GM21447 (cell line): ENCODE results near the gene KRTAP26-1.

Experiments used
- ATAC-seq: cut with Tn5 transposase; IDR thresholded peaks from one replicate; pipeline ENCODE4 v1.9.1; 2021; ENCODE audit not compliant: unreplicated experiment

The KRTAP26-1 gene

DNA sequence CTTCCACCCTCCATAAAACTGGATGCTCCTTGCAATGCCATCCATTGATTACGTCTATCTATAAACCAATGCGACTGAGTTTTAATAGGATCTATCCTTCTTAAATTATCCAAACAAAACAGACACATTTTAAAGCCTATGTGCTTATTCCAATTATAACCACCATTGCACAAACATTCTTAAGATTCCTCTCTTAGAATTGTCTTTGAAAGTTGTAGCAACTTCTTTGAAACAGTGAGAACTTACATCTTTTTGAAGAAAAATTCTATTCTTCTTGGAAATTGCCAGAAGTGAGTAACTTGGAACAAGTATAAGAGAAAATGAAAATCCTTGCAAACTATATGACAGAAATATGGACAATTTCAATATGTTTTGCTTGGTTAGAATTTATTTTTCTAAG, at the start of gene KRTAP26-1:
KRTAP26-1 (minus strand) TSS at position 101 of the 400 bp plus-strand sequence. CDS start 280 bp downstream, outside the sequence.
- ATAC-seq: no peak

DNA sequence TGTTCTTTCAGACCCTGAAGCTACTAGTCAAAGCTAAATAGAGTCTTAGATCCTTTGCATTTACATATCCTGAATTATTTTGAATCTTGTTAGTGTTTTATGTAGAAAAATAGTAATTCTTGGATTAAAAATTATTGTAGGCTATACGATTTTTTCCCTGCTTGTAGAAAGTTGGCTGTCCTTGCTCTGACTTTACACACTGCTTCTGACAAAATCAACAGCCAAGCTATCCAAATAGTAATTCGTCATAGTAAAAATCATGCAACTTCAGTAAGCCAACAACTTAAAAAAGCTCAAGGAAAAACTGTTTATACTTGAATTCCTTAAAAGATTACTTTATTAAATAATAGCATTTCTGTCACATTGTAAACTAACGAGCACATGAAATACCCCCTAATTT, 35.8 kb upstream of the KRTAP26-1 start:
- ATAC-seq: no peak

DNA sequence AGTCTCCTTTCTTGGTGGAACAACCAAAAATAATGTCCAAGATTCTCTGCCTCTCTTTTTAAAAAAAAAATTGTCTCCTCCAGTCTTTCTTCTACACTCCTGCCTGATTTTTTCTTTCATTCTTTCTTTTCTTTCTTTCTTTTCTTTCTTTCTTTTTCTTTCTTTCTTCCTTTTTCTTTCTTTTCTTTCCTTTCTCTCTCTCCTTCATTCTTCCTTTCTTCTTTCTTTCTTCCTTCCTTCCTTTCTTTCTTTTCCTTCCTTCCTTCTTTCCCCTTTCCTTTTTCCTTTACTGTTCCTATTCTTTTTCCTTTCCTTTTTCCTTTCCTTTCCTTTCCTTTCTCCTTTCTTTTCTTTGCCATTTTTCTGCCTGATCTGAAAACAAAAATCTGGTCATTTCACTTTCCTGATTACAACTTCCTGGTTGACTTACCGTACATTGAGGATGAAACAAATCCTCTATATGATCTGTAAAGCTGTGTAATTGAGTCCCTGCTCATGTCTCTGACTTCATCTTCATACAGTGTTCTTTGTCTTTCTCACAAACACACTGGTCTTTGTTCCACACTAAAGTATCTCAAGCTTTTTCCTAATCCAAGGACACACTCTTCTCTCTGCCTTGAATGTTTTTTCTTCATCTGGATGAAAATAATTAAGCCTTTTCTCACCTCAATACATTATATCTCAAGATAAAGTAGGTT, 34.3 kb upstream of the KRTAP26-1 start:
- ATAC-seq: no peak

- no peak for ATAC-seq
Measured at GRCh38 chr21:30351534-30351933, 31.4 kb upstream of the KRTAP26-1 start.

GRCh38 chr21:30349572-30349971, 29.5 kb upstream of the KRTAP26-1 start:
- ATAC-seq: no peak

GRCh38 chr21:30348506-30348905, 28.4 kb upstream of the KRTAP26-1 start, which contains the start of gene KRTAP23-1:
Gene KRTAP23-1, minus strand, starts transcription at chr21:30348606. Its CDS starts 0 bp downstream, at chr21:30348606.
- ATAC-seq: no peak

DNA sequence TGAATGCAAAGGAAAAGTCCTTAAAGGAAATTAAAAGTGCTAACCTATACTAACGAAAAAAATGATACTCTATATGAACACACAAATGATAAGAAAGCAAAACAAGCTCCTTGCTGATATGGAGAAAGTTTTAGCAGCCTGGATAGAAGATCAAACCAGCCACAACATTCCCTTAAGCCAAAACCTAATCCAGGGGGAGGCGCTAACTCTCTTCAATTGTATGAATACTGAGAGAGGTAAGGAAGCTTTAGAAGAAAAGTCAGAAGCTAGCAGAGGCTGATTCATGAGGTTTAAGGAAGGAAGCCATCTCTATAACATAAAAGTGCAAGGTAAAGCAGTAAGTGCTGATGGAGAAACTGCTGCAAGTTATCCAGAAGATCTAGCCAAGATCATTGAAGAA, 24.9 kb upstream of the KRTAP26-1 start:
- ATAC-seq: no peak

GRCh38 chr21:30340714-30341573, 20.8 kb upstream of the KRTAP26-1 start:
- ATAC-seq: no peak

- ATAC-seq: no peak
Measured at GRCh38 chr21:30338717-30339116, 18.6 kb upstream of the KRTAP26-1 start.

DNA sequence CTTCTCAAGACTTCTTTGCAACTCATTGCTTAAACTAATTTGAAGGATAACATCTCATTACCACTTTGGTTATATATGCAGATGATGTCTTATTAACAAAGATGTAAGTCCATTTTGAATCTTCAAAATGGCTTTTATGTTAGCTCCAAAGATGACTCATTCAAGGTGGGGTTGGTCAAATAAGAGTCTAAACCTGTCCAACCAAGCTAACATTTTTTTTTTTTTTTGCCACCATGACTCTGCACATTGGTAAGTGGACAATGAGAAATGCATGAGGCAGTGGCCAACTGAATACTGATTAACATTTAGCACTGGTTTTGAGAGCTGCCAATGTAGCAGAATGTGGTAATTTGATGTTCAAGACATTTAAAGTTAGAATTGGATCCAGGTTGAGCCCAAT, 17.7 kb upstream of the KRTAP26-1 start:
- ATAC-seq: no peak

DNA sequence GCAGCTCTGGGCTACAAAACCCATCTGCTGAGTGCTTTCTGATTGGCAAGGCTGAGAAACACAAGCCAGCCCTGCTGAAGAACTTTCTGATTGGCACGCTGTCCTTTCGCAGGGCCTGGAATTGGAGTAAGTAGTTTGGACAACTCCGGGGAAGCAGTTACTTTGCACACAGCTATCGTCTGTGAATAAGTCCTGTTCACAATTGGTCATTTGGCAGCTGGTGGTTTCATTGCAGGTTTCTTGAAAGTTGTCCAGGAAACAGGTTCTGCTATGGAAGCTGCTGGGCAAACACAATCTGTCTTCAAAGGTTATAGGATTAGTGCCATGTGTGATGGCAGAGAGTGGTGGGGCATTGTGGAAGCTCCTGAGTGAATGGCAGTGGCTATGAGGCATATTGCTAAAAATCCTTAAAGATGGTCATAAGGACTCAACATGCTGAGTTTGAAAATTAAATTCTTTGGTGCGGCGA, 17.2 kb upstream of the KRTAP26-1 start, which contains the start of gene KRTAP27-1:
KRTAP27-1 (minus strand) TSS at position 419 of the 469 bp plus-strand sequence; CDS start at position 393, 26 bp downstream.
- ATAC-seq: no peak

- ATAC-seq: no peak
Measured at GRCh38 chr21:30336596-30336995, 16.5 kb upstream of the KRTAP26-1 start.

DNA sequence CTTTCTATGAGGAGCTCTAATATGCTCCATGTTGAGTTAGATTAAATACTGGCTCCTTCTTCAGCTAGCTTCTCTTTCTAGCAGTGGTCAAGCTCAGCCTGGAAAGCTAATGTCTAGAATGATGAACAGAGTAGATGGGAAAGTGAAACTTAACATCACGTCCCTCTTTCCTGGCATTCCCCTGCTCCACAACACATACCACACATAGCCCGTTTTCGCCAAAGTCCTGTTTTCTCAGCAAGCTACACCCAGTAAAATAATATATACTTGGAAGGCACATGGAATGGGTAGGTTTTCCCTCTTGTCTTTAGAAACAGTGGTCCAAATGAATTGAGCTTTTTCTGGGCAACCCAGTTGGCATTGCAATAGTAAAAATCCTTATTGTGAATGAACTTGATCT, 13.6 kb upstream of the KRTAP26-1 start:
- ATAC-seq: no peak

DNA sequence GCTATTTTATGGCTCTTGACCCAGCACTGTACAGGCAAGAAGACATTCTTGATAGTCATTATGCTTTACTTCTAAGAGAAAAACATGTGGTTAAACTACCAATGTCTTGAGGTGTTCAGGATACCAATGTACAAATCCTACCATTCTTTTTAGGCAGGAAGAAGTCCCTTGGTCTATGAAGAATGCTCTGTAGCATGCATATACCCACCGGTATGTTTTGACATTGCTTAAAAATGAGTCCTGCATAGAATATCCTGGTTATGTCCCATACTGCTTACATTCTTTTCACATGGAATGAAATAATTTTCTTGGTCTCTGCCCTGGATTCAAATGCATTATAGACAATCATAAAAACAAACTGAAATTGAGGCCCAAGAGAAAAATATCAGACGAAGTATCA, 12.6 kb upstream of the KRTAP26-1 start:
- no peak for ATAC-seq

DNA sequence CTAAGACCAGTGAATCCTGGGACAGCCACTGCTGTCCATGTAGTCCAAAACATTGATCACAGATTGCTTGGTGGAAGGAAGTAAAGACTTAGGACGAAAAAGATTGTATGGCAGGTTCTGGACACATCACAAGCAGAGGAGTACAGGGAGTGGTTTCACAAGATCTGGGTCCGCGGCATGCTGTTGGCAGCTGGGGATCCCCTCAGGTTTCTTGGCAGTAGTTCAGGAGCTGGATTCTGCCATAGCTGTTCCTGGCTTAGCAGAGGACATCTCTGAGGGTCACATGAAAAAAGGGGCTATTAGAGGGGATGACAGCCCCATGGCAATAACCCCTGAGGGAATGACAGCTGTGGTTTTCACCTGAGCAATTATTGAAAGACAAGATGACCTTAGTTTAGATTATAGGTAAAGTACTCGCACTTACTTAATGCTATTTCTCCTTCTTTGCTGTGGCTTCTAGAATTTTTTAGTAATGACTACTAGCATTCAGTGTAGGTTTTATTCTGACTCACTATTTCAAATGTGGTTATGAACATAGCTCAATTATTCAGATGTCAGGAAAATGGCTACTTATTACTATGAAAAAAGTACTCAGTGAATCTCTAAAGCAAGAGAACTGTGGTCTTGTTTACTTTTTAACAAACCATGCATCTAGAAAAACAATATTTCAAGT, 9.2 kb upstream of the KRTAP26-1 start:
- no peak for ATAC-seq

GRCh38 chr21:30326390-30326789, 6.3 kb upstream of the KRTAP26-1 start:
- no peak for ATAC-seq

DNA sequence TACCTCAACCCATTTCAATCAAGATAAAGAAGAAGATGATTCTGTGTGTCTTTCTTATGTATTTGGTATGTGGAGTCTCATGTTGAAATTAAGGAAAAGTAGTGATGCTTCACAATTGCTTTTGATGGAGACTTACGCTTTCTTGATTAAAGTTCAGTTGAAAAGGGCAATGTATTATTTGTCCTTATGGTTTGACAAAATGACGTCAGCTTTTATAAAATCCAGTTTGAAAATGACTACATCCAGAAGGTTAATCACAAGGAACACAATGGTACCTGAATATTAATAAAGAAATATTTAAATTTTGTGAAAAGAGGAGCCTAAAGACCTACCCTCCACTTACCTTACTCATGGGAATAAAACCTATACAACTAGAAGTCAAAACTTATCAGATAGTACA, 4.4 kb downstream of the KRTAP26-1 start:
- ATAC-seq: no peak

GRCh38 chr21:30306884-30307283, 13.2 kb downstream of the KRTAP26-1 start:
- ATAC-seq: no peak

DNA sequence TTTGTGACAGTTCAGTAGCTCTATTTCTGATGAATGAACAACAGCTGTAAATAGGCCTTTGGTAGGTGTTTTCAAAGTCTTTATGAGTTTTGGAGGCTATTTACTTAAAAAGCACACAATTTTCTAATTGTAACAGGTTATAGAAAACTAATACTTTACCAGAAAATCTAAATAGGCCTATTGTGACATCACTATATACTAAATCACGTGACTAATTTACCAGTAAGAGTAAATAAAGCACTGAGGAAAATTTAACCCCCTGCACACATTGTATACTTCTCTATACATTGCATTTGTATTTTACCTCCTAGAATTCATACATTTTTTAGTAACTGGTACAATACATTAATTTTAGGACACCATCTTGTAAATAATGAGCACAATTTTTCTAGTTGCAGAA, 15.0 kb downstream of the KRTAP26-1 start:
- ATAC-seq: no peak

DNA sequence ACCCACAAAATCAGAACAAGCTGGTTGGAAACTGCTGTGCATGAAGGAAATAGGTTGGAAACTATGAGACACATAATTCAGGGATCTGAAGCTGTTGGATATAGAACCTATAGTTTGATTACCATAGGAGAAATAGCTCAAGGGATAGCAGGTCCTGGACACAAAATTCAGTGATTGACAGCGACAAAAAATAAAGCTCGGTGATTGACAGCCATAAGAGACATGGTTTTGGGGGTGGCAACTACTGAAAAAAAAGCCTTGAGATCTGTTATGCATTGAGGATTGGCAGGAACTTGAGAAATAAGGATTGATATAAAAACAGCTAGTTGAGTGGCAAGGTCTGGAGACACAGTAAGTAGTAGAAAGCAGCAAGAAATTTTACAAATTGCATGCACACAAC, 30.9 kb downstream of the KRTAP26-1 start, which contains the start of gene KRTAP25-1:
KRTAP25-1 (minus strand) TSS at position 300 of the 400 bp plus-strand sequence; CDS start at position 276, 24 bp downstream.
- ATAC-seq: no peak

DNA sequence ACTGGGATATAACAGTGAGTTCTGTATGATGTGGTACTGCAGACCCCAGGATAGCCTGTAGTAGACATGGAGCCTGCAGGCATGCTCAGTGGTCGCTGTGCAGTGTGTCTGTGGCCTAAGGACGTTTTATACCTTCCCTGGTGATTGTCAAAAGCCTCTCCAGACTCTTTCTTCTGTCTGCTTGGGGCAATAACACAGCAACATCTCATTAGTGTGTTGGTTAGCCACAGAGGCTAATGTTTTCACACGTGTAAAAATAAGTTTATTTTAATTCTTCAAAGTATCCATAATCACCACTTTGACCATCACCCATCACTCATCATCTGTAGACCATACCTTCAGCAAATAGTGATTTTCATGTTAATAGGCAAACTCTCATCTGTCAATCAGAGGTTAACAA, 37.3 kb downstream of the KRTAP26-1 start, which contains the start of gene KRTAP24-1:
KRTAP24-1 (minus strand) TSS at position 101 of the 400 bp plus-strand sequence; CDS start at position 83, 18 bp downstream.
- ATAC-seq: no peak
